Activated CD4-positive, alpha-beta memory T cell treated with anti-CD3 and anti-CD28 coated beads for 36 hours (primary cell): ENCODE data around the gene HRCT1. TPM values are rescaled to one million over a fixed set of nuclear protein-coding genes. Genes with fewer than 3 reads are reported as not detected.
A peak's percentile ranks its signal among the peaks of the same experiment; 100 is the strongest.

Experiments used
- CTCF ChIA-PET: fragments of 350-600 bp; sonication (Branson Sonifier 250); formaldehyde crosslinking; loops from one replicate; lab custom pipeline; 2021; ENCODE audit warnings: antibody characterized with exemption, inconsistent platforms; lab: Charles Lee
- POLR2A ChIA-PET: fragments of 350-600 bp; sonication (Branson Sonifier 250); formaldehyde crosslinking; loops from one replicate; lab custom pipeline; 2021; ENCODE audit warnings: antibody characterized with exemption; lab: Charles Lee
- DNase-seq: peaks from one replicate; pipeline ENCODE4 v3.0.0-alpha.2; 2020
- H3K27ac Mint-ChIP-seq: one replicate; pipeline ENCODE4 v1.8.0; 2021; ENCODE audit warnings: mixed read lengths
- H3K27me3 Mint-ChIP-seq: one replicate; pipeline ENCODE4 v1.8.0; 2021; ENCODE audit warnings: mixed read lengths
- H3K36me3 Mint-ChIP-seq: one replicate; pipeline ENCODE4 v1.8.0; 2021; ENCODE audit warnings: mixed read lengths
- H3K4me1 Mint-ChIP-seq: one replicate; pipeline ENCODE4 v1.8.0; 2021; ENCODE audit warnings: low read depth, mixed read lengths
- H3K4me3 Mint-ChIP-seq: one replicate; pipeline ENCODE4 v1.8.0; 2021; ENCODE audit warnings: mild to moderate bottlenecking, mixed read lengths
- H3K9me3 Mint-ChIP-seq: one replicate; pipeline ENCODE4 v1.8.0; 2021; ENCODE audit warnings: mixed read lengths
- intact Hi-C: fragments of 100-400 bp; cut with micrococcal nuclease; formaldehyde crosslinking; loops from one replicate; pipeline ENCODE4 v1.15.1; 2023
- total RNA-seq, 2 experiments: library from RNA; stranded (reverse); gene quantifications; one replicate each; pipeline ENCODE4 v1.2.3, GENCODE V29; 2021

Gene HRCT1
- total RNA-seq: not detected

DNA sequence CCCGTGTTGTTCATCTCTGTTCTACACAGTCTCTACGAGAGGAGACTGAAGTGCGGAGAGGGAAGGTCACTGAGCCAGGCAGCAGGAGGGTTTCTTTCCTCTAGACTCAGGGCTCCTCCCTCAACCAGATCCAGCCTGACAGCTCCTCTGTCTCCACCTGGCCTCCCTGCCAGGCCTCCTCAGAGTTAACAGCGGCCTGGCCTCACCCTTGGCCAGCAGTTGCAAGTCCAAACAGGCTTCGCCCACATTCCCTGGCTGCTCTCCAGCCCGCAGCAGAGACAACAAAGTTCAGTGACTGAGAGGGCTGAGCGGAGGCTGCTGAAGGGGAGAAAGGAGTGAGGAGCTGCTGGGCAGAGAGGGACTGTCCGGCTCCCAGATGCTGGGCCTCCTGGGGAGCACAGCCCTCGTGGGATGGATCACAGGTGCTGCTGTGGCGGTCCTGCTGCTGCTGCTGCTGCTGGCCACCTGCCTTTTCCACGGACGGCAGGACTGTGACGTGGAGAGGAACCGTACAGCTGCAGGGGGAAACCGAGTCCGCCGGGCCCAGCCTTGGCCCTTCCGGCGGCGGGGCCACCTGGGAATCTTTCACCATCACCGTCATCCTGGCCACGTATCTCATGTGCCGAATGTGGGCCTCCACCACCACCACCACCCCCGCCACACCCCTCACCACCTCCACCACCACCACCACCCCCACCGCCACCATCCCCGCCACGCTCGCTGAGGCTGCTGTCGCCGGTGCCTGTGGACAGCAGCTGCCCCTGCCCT is at the start of gene HRCT1:
TSS of gene HRCT1 (plus strand) at position 291 of the 768 bp plus-strand sequence. CDS start at position 377, 86 bp downstream.
- intact Hi-C loops: no loop called here
- peaks cover 2% of the 10 kb centered on the region for H3K27me3 Mint-ChIP-seq
- no peak within 1 kb of the TSS for H3K4me3 Mint-ChIP-seq
- DNase-seq: no peak
- CTCF ChIA-PET: interaction anchor here (0.8 to 4.7 kb wide), 4 partner anchors 14 to 118 kb away, joined by 4 to 55 read pairs (median 10); no protein-coding TSS in a partner anchor
- H3K27ac Mint-ChIP-seq: no peak within 1 kb of the TSS
- H3K9me3 Mint-ChIP-seq: no peaks in the 10 kb centered on the region
- H3K4me1 Mint-ChIP-seq: peaks cover 54% of the 10 kb centered on the region
- no peaks in the 10 kb centered on the region for H3K36me3 Mint-ChIP-seq
- POLR2A ChIA-PET: no interaction called here

GRCh38 chr9:35856206-35856605 is 49.8 kb upstream of the HRCT1 start:
- H3K27me3 Mint-ChIP-seq: peaks cover under 1% of the 10 kb centered on the region
- H3K4me1 Mint-ChIP-seq: no peaks in the 10 kb centered on the region
- CTCF ChIA-PET: interaction anchor here (1.0 to 2.3 kb wide), 4 partner anchors 21 to 66 kb away, joined by 3 to 9 read pairs (median 6); no protein-coding TSS in a partner anchor
- no peak overlapping the region for H3K27ac Mint-ChIP-seq
- H3K9me3 Mint-ChIP-seq: no peaks in the 10 kb centered on the region
- DNase-seq: no peak
- no peaks in the 10 kb centered on the region for H3K36me3 Mint-ChIP-seq
- POLR2A ChIA-PET: no interaction called here
- intact Hi-C loops: no loop called here
- no peak overlapping the region for H3K4me3 Mint-ChIP-seq

GRCh38 chr9:35856882-35857281 is 49.1 kb upstream of the HRCT1 start:
- ChIA-PET CTCF (interaction anchor here (1.0 to 2.3 kb wide), 3 partner anchors 21 to 67 kb away, joined by 4 to 9 read pairs (median 9); no protein-coding TSS in a partner anchor), POLR2A (no interaction called here)
- Mint-ChIP-seq H3K27me3 (peaks cover 6% of the 10 kb centered on the region), H3K9me3 (no peaks in the 10 kb centered on the region), H3K4me1 (no peaks in the 10 kb centered on the region), H3K27ac (no peak overlapping the region), H3K36me3 (no peaks in the 10 kb centered on the region), H3K4me3 (no peak overlapping the region)
- DNase-seq: no peak
- intact Hi-C loops: no loop called here

- intact Hi-C loops: no loop called here
- H3K27ac Mint-ChIP-seq: no peak overlapping the region
- no peaks in the 10 kb centered on the region for H3K9me3 Mint-ChIP-seq
- CTCF ChIA-PET: interaction anchor here (0.6 to 2.0 kb wide), 4 partner anchors 23 to 68 kb away, joined by 3 to 9 read pairs (median 4); no protein-coding TSS in a partner anchor
- peaks cover 11% of the 10 kb centered on the region for H3K27me3 Mint-ChIP-seq
- no peaks in the 10 kb centered on the region for H3K36me3 Mint-ChIP-seq
- no peak for DNase-seq
- POLR2A ChIA-PET: no interaction called here
- no peaks in the 10 kb centered on the region for H3K4me1 Mint-ChIP-seq
- no peak overlapping the region for H3K4me3 Mint-ChIP-seq
Observed at GRCh38 chr9:35858458-35858857, 47.5 kb upstream of the HRCT1 start.

- no peaks in the 10 kb centered on the region for H3K36me3 Mint-ChIP-seq
- no peak overlapping the region for H3K27ac Mint-ChIP-seq
- no peak overlapping the region for H3K4me3 Mint-ChIP-seq
- intact Hi-C loops: no loop called here
- no peaks in the 10 kb centered on the region for H3K9me3 Mint-ChIP-seq
- H3K4me1 Mint-ChIP-seq: no peaks in the 10 kb centered on the region
- ChIA-PET POLR2A (no interaction called here), CTCF (interaction anchor here (0.9 to 1.2 kb wide), 2 partner anchors 24 to 69 kb away, joined by 4 to 5 read pairs; no protein-coding TSS in a partner anchor)
- DNase-seq: peak; percentile 45
- H3K27me3 Mint-ChIP-seq: peaks cover 15% of the 10 kb centered on the region
Observed at GRCh38 chr9:35859310-35859989, 46.6 kb upstream of the HRCT1 start.

GRCh38 chr9:35859990-35860339 is 46.0 kb upstream of the HRCT1 start:
- Mint-ChIP-seq H3K36me3 (no peaks in the 10 kb centered on the region), H3K9me3 (no peaks in the 10 kb centered on the region), H3K4me3 (no peak overlapping the region), H3K4me1 (no peaks in the 10 kb centered on the region), H3K27ac (no peak overlapping the region), H3K27me3 (peaks cover 15% of the 10 kb centered on the region)
- CTCF ChIA-PET: interaction anchor here (1.5 to 1.8 kb wide), 2 partner anchors 34 to 70 kb away, joined by 5 read pairs; no protein-coding TSS in a partner anchor
- DNase-seq: no peak
- intact Hi-C loops: no loop called here
- POLR2A ChIA-PET: no interaction called here

DNA sequence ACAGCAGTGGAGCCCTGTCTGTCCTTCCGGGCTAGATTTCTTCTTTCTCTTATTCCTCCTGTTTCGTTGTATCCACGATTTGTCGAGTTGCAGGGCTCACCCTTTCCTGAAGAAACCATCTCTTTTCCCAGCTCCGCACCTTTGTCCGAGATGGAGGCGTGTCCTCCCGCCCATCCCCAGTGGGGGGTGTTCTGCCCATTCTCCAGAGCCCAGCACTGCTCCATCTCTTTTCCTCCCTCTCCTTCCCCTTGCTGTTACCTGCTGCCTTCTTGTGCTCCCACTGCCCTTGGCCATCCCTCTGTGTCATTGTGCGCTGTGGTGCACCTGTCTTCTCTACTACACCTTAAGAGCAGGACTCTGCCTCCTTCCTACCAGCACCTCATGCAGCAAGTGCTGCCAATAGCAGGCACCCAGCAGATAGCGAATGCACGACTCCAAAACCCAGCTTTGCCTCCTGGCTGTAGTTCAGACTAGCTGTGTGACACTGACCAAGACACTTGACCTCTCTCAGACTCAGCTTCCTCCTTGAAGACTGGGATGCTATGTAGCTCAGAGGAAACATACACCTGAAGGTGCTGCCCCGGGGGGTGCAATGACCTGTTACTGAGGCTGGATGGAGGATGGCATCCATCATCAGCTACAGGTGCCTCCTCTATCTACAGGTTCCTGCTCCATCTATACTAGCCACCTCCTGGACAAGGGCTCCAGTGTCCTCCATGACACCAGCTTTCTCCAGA is 44.7 kb upstream of the HRCT1 start:
- ChIA-PET CTCF (interaction anchor here (1.2 to 1.8 kb wide), 3 partner anchors 21 to 71 kb away, joined by 5 to 6 read pairs (median 5); no protein-coding TSS in a partner anchor), POLR2A (no interaction called here)
- Mint-ChIP-seq H3K27me3 (peaks cover 15% of the 10 kb centered on the region), H3K36me3 (no peaks in the 10 kb centered on the region), H3K4me1 (no peaks in the 10 kb centered on the region), H3K4me3 (no peak overlapping the region), H3K9me3 (no peaks in the 10 kb centered on the region), H3K27ac (no peak overlapping the region)
- DNase-seq: no peak
- intact Hi-C loops: no loop called here

DNA sequence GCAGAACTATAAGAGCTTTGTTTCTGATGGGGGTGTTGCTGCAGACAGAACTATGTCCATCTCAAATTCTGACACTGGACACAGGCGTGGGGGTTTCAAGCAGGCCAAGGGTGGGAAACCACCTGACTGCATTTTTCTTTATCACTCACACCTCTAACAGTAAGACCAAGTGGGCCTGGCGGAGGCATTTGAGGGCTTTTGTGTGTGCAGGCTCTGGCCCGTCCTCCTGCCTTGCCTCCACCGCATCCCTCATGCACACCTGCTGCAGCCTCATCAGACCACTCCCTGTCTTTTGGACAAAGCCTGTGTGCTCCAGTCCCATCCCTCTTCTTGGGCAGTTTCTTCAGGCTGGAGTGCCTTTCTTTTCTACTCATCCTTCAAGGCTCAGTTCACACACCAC is 43.7 kb upstream of the HRCT1 start:
- no peak overlapping the region for H3K4me3 Mint-ChIP-seq
- H3K27ac Mint-ChIP-seq: no peak overlapping the region
- DNase-seq: no peak
- intact Hi-C loops: no loop called here
- H3K36me3 Mint-ChIP-seq: no peaks in the 10 kb centered on the region
- H3K9me3 Mint-ChIP-seq: no peaks in the 10 kb centered on the region
- no peaks in the 10 kb centered on the region for H3K4me1 Mint-ChIP-seq
- H3K27me3 Mint-ChIP-seq: peaks cover 15% of the 10 kb centered on the region
- CTCF ChIA-PET: interaction anchor here (2.9 kb wide), 1 partner anchor 20 kb away, joined by 19 read pairs; no protein-coding TSS in a partner anchor
- POLR2A ChIA-PET: no interaction called here

DNA sequence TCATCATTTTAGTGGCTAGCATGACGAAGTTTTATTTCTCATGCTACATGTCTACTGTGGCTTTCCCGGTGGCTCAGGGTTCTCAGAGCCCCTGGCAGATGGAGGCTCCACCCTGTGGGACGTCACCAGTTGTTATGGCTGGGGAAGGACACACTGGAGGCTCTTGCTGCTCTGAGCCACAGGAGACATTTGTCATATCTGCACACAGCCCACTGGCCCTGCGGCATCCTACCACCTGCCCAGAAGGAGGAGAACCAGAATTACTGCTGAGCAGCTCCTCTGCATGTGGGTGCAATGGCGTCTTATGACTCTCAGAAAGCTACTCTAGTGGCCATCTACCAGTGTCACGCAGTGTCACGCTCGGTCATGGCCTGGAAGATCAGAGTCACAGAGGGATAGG is 42.4 kb upstream of the HRCT1 start:
- H3K27ac Mint-ChIP-seq: no peak overlapping the region
- H3K4me1 Mint-ChIP-seq: no peaks in the 10 kb centered on the region
- peaks cover 15% of the 10 kb centered on the region for H3K27me3 Mint-ChIP-seq
- intact Hi-C loops: no loop called here
- ChIA-PET CTCF (interaction anchor here (0.8 to 2.9 kb wide), 2 partner anchors 19 to 73 kb away, joined by 4 to 19 read pairs; no protein-coding TSS in a partner anchor), POLR2A (no interaction called here)
- no peaks in the 10 kb centered on the region for H3K9me3 Mint-ChIP-seq
- no peak overlapping the region for H3K4me3 Mint-ChIP-seq
- no peak for DNase-seq
- H3K36me3 Mint-ChIP-seq: no peaks in the 10 kb centered on the region

- no peak for DNase-seq
- no peaks in the 10 kb centered on the region for H3K36me3 Mint-ChIP-seq
- ChIA-PET POLR2A (no interaction called here), CTCF (interaction anchor here (0.6 to 2.9 kb wide), 3 partner anchors 14 to 75 kb away, joined by 3 to 19 read pairs (median 3); no protein-coding TSS in a partner anchor)
- H3K27ac Mint-ChIP-seq: no peak overlapping the region
- H3K27me3 Mint-ChIP-seq: peaks cover 15% of the 10 kb centered on the region
- intact Hi-C loops: no loop called here
- H3K4me3 Mint-ChIP-seq: no peak overlapping the region
- no peaks in the 10 kb centered on the region for H3K9me3 Mint-ChIP-seq
- H3K4me1 Mint-ChIP-seq: no peaks in the 10 kb centered on the region
Observed at GRCh38 chr9:35864695-35865255, 41.2 kb upstream of the HRCT1 start.

GRCh38 chr9:35867538-35867937 is 38.5 kb upstream of the HRCT1 start:
- no peak for DNase-seq
- CTCF ChIA-PET: no interaction called here
- H3K27me3 Mint-ChIP-seq: peaks cover 7% of the 10 kb centered on the region
- intact Hi-C loops: no loop called here
- H3K36me3 Mint-ChIP-seq: no peaks in the 10 kb centered on the region
- H3K27ac Mint-ChIP-seq: no peak overlapping the region
- POLR2A ChIA-PET: interaction anchor here (0.6 kb wide), 1 partner anchor 64 kb away, joined by 3 read pairs; no protein-coding TSS in a partner anchor
- H3K9me3 Mint-ChIP-seq: no peaks in the 10 kb centered on the region
- no peak overlapping the region for H3K4me3 Mint-ChIP-seq
- H3K4me1 Mint-ChIP-seq: no peaks in the 10 kb centered on the region
